Globus pallidus (tissue), 1 donor: ENCODE results near the gene FYN.

Experiments used
- DNase-seq: peaks from one replicate; pipeline ENCODE4 v3.0.0-alpha.2; 2015; ENCODE audit warnings: low spot score

FYN gene

GRCh38 chr6:111747829-111748228 is 125.4 kb downstream of the FYN start:
- DNase-seq = no peak

- no peak for DNase-seq
Observed at GRCh38 chr6:111747396-111747795, 125.9 kb downstream of the FYN start.

- DNase-seq = no peak
Observed at GRCh38 chr6:111746983-111747382, 126.3 kb downstream of the FYN start.

GRCh38 chr6:111745636-111746035 is 127.6 kb downstream of the FYN start:
- no peak for DNase-seq

- no peak for DNase-seq
Observed at GRCh38 chr6:111745186-111745585, 128.1 kb downstream of the FYN start.

- DNase-seq = peak; percentile 90
Observed at GRCh38 chr6:111743862-111744692, 129.2 kb downstream of the FYN start.

- DNase-seq = no peak
Observed at GRCh38 chr6:111743360-111743759, 129.9 kb downstream of the FYN start.

GRCh38 chr6:111741177-111741952 is 131.9 kb downstream of the FYN start:
- DNase-seq = no peak

- no peak for DNase-seq
Observed at GRCh38 chr6:111740506-111740905, 132.7 kb downstream of the FYN start.

- DNase-seq = no peak
Observed at GRCh38 chr6:111739257-111739696, 134.0 kb downstream of the FYN start.

- no peak for DNase-seq
Observed at GRCh38 chr6:111738631-111739030, 134.6 kb downstream of the FYN start.

GRCh38 chr6:111738156-111738555 is 135.1 kb downstream of the FYN start:
- DNase-seq = no peak

GRCh38 chr6:111737065-111737521 is 136.2 kb downstream of the FYN start:
- DNase-seq = no peak

GRCh38 chr6:111736005-111736608 is 137.1 kb downstream of the FYN start:
- no peak for DNase-seq

- DNase-seq = no peak
Observed at GRCh38 chr6:111734068-111735061, 138.9 kb downstream of the FYN start.

GRCh38 chr6:111732390-111732789 is 140.9 kb downstream of the FYN start:
- DNase-seq = no peak

GRCh38 chr6:111731456-111732195 is 141.6 kb downstream of the FYN start:
- no peak for DNase-seq

- peak; percentile 79 for DNase-seq
Observed at GRCh38 chr6:111730864-111731263, 142.4 kb downstream of the FYN start.

- no peak for DNase-seq
Observed at GRCh38 chr6:111727802-111728201, 145.4 kb downstream of the FYN start.

- no peak for DNase-seq
Observed at GRCh38 chr6:111727041-111727440, 146.2 kb downstream of the FYN start.
